Esophagus squamous epithelium (tissue), 4 donors: Measurements from ENCODE around the gene CENPQ.

Experiments used
- POLR2A ChIP-seq, 4 donors: fragments of 450-650 bp; IDR thresholded peaks; one replicate each; pipeline ENCODE4 v1.6.1; 2017; ENCODE audit warnings: antibody characterized with exemption in 4 of 4, mild to moderate bottlenecking in 4 of 4, moderate library complexity in 3 of 4
- TF ChIP-seq, protein P1 (sequence below), 6 experiments: fragments of 450-650 bp in 4 of 6; fragments of 200-600 bp in 2 of 6; sonication (generic) in 2 of 6; IDR thresholded peaks; one replicate each; pipeline ENCODE4 v1.5.1; 2016 to 2019; ENCODE audit warnings: antibody characterized with exemption in 6 of 6, mild to moderate bottlenecking in 4 of 6, moderate library complexity in 4 of 6

DNA sequence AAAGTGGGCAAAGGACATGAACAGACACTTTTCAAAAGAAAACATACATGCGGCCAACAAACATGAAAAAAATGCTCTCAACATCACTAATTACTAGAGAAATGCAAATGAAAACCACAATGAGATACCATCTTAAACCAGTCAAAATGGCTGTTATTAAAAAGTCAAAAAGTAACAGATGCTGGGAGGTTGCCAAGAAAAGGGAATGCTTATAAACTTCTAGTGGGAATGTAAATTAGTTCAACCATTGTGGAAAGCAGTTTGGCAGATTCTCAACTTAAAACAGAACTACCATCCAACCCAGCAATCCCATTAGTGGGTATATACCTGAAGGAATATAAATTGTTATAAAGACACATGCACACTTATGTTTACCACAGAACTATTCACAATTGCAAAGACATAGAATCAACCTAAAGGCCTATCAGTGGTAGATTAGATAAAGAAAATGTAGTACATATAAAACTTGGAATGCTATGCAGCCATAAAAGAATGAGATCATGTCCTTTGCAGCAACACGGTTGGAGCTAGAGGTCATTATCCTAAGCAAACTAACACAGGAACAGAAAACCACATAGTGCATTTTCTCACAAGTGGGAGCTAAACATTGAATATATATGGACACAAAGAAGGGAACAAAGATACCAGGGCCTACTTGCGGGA is 16.3 kb downstream of the CENPQ start:
- TF ChIP-seq POLR2A (IDR thresholded peaks at IDR 0.05) = no peak
- TF ChIP-seq, protein P1, sequence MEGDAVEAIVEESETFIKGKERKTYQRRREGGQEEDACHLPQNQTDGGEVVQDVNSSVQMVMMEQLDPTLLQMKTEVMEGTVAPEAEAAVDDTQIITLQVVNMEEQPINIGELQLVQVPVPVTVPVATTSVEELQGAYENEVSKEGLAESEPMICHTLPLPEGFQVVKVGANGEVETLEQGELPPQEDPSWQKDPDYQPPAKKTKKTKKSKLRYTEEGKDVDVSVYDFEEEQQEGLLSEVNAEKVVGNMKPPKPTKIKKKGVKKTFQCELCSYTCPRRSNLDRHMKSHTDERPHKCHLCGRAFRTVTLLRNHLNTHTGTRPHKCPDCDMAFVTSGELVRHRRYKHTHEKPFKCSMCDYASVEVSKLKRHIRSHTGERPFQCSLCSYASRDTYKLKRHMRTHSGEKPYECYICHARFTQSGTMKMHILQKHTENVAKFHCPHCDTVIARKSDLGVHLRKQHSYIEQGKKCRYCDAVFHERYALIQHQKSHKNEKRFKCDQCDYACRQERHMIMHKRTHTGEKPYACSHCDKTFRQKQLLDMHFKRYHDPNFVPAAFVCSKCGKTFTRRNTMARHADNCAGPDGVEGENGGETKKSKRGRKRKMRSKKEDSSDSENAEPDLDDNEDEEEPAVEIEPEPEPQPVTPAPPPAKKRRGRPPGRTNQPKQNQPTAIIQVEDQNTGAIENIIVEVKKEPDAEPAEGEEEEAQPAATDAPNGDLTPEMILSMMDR (IDR thresholded peaks at IDR 0.05) = no peak
